ENCODE data around the gene ALKBH2. TPM values are rescaled to one million over a fixed set of nuclear protein-coding genes. Genes with fewer than 3 reads are reported as not detected.

The ALKBH2 gene
- total RNA-seq, 1 donor from 2014 or later, result 28.6 TPM

Other genes starting within 250 kb of the ALKBH2 start
- 52.0 TPM for gene SSH1, start 235.9 kb downstream of the ALKBH2 start, total RNA-seq
- not detected for gene DAO, start 213.4 kb downstream of the ALKBH2 start, total RNA-seq
- gene SVOP, start 72.4 kb downstream of the ALKBH2 start, total RNA-seq, result not detected
- 10.6 TPM for gene USP30, start 40.9 kb downstream of the ALKBH2 start, total RNA-seq
- 25.1 TPM for gene UNG, start 4.1 kb upstream of the ALKBH2 start, total RNA-seq
- 67.3 TPM for gene ACACB, start 23.1 kb upstream of the ALKBH2 start, total RNA-seq
- gene FOXN4, start 215.8 kb upstream of the ALKBH2 start, total RNA-seq, result not detected

Measured in ureter (tissue), 1 donor.